ENCODE data around the gene MOAP1. TPM values are rescaled to one million over a fixed set of nuclear protein-coding genes. Genes with fewer than 3 reads are reported as not detected.

MOAP1 gene
- total and polyA plus RNA-seq, 2 donors from 2014 or later: 38.4 to 40.1 TPM

DNA sequence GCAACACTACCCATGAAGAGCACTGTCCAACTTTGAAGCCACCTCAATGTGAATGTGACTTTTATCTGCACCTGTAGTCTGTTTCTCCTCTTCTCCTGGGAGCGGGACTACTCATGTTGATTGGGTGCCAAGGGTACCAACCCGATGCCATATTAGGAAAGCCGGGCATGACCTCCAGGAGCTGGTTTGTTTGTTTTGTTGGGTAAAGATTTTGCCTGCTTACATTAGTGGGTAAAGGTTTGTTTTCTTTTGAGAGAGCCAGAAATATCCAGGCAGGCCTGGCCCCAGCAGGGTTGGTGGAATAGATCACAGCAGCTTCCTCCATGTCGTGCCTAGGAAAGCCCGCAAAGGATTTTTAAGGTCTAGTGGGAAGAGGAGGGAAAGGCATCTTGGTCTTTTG is 49.3 kb downstream of the MOAP1 start:
- H3K36me3 ChIP-seq (ENCODE audit: control insufficient read depth in 2 of 3, insufficient read depth in 3 of 3, low read length in 3 of 3): no peaks in the 10 kb centered on the region
- no peaks in the 10 kb centered on the region for H3K27me3 ChIP-seq (ENCODE audit: control insufficient read depth, insufficient read depth, low read length)
- DNase-seq: no peak
- H3K4me1 ChIP-seq (ENCODE audit: control insufficient read depth in 2 of 3, insufficient read depth in 2 of 3, low read depth in 1 of 3, low read length in 3 of 3): peaks cover 0 to 5% (median 2%) of the 10 kb centered on the region in 3 donors
- H3K4me3 ChIP-seq (ENCODE audit: low read length in 3 of 3): no peak overlapping the region
- H3K27ac ChIP-seq (ENCODE audit: low read depth in 2 of 2, low read length in 2 of 2): peak overlapping the region; percentile 22 to 37
- TF ChIP-seq, protein P1, sequence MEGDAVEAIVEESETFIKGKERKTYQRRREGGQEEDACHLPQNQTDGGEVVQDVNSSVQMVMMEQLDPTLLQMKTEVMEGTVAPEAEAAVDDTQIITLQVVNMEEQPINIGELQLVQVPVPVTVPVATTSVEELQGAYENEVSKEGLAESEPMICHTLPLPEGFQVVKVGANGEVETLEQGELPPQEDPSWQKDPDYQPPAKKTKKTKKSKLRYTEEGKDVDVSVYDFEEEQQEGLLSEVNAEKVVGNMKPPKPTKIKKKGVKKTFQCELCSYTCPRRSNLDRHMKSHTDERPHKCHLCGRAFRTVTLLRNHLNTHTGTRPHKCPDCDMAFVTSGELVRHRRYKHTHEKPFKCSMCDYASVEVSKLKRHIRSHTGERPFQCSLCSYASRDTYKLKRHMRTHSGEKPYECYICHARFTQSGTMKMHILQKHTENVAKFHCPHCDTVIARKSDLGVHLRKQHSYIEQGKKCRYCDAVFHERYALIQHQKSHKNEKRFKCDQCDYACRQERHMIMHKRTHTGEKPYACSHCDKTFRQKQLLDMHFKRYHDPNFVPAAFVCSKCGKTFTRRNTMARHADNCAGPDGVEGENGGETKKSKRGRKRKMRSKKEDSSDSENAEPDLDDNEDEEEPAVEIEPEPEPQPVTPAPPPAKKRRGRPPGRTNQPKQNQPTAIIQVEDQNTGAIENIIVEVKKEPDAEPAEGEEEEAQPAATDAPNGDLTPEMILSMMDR (IDR thresholded peaks at IDR 0.05; ENCODE audit: borderline replicate concordance, extremely low read depth, insufficient read depth): no peak
- no peak overlapping the region for H3K9ac ChIP-seq (ENCODE audit: low read length in 3 of 3)
- intact Hi-C loops (cut with DNase I): loop anchor here (10.0 kb wide), 1 partner anchor 181 kb away; no protein-coding TSS in a partner anchor
- H3K9me3 ChIP-seq (ENCODE audit: control insufficient read depth in 2 of 3, insufficient read depth in 1 of 3, low read length in 3 of 3): no peaks in the 10 kb centered on the region
- no peak for FAIRE-seq

DNA sequence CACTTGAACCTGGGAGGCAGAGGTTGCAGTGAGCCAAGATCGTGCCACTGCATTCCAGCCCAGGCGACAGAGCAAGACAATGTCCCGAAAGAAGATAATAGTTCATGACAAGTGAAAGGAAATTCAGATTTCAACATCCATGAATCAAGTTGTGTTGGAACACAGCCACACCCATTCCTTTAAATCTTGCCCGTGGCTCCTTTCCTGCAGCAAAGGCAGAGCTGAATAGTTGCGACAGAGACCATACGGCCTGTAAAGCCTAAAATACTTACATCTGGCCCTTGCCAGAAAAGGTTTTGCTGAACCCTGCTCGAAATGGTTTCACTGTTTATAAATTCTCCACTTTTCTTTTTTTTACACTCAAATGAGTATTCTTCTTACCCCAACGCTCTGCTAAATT is 51.2 kb downstream of the MOAP1 start:
- no peak for DNase-seq
- Histone ChIP-seq H3K36me3 (ENCODE audit: control insufficient read depth in 2 of 3, insufficient read depth in 3 of 3, low read length in 3 of 3) (no peaks in the 10 kb centered on the region), H3K4me3 (ENCODE audit: low read length in 3 of 3) (no peak overlapping the region), H3K27ac (ENCODE audit: low read depth in 2 of 2, low read length in 2 of 2) (no peak overlapping the region), H3K27me3 (ENCODE audit: control insufficient read depth, insufficient read depth, low read length) (no peaks in the 10 kb centered on the region), H3K9me3 (ENCODE audit: control insufficient read depth in 2 of 3, insufficient read depth in 1 of 3, low read length in 3 of 3) (no peaks in the 10 kb centered on the region), H3K4me1 (ENCODE audit: control insufficient read depth in 2 of 3, insufficient read depth in 2 of 3, low read depth in 1 of 3, low read length in 3 of 3) (peaks cover 0 to 5% (median 2%) of the 10 kb centered on the region in 3 donors), H3K9ac (ENCODE audit: low read length in 3 of 3) (no peak overlapping the region)
- FAIRE-seq: no peak
- TF ChIP-seq, protein P1 (IDR thresholded peaks at IDR 0.05; ENCODE audit: borderline replicate concordance, extremely low read depth, insufficient read depth): no peak
- intact Hi-C loops (cut with DNase I): loop anchor here (10.0 kb wide), 1 partner anchor 179 kb away; no protein-coding TSS in a partner anchor

DNA sequence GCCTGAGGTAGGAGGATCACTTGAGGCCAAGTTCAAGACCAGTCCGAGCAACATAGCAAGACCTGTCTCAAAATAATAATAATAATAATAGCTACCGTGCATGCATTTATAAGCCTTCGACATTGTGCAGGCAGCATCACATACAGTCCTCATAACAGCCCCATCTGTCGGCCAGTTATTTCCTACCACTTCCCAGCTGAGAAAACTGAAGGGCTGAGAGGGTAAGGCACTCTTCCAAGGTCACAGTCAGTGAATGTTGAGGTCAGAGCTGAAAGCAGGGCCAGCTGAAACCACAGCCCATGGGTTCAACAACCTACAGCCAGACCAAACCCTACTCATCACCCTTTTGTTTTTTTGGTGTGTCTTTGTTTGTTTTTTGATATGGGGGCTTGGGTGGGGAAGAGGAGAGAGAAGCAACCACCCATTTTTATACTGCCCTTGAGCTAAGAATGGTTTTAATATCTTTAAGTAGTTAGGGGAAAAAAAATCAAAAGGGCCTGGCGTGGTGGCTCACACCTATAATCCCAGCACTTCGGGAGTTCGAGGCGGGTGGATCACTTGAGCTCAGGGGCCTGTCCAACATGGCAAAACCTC is 52.1 kb downstream of the MOAP1 start:
- Histone ChIP-seq H3K27me3 (ENCODE audit: control insufficient read depth, insufficient read depth, low read length) (no peaks in the 10 kb centered on the region), H3K9me3 (ENCODE audit: control insufficient read depth in 2 of 3, insufficient read depth in 1 of 3, low read length in 3 of 3) (no peaks in the 10 kb centered on the region), H3K36me3 (ENCODE audit: control insufficient read depth in 2 of 3, insufficient read depth in 3 of 3, low read length in 3 of 3) (no peaks in the 10 kb centered on the region), H3K27ac (ENCODE audit: low read depth in 2 of 2, low read length in 2 of 2) (no peak overlapping the region), H3K4me1 (ENCODE audit: control insufficient read depth in 2 of 3, insufficient read depth in 2 of 3, low read depth in 1 of 3, low read length in 3 of 3) (peaks cover 0 to 2% (median 0%) of the 10 kb centered on the region in 3 donors), H3K9ac (ENCODE audit: low read length in 3 of 3) (no peak overlapping the region), H3K4me3 (ENCODE audit: low read length in 3 of 3) (no peak overlapping the region)
- intact Hi-C loops (cut with DNase I): loop anchor here (10.0 kb wide), 1 partner anchor 178 kb away; no protein-coding TSS in a partner anchor
- DNase-seq (peak in 1 of 5 donors; percentile 42), FAIRE-seq (no peak)
- TF ChIP-seq, protein P1 (IDR thresholded peaks at IDR 0.05; ENCODE audit: borderline replicate concordance, extremely low read depth, insufficient read depth): peak; percentile 50

Other genes with a start within 250 kb of the MOAP1 start
- 92.0 TPM for gene ITPK1, start 69.0 kb downstream of the MOAP1 start, total RNA-seq
- 43.6 TPM for gene ITPK1, start 69.0 kb downstream of the MOAP1 start, polyA plus RNA-seq (ENCODE audit: insufficient read depth, low read depth, low replicate concordance)
- 25.6 TPM for gene LYSET, start 420 bp upstream of the MOAP1 start, total RNA-seq
- 34.9 TPM for gene LYSET, start 420 bp upstream of the MOAP1 start, polyA plus RNA-seq (ENCODE audit: insufficient read depth, low read depth, low replicate concordance)
- gene GON7, start 22.2 kb upstream of the MOAP1 start, total RNA-seq: 12.3 TPM
- 35.3 TPM for gene GON7, start 22.2 kb upstream of the MOAP1 start, polyA plus RNA-seq (ENCODE audit: insufficient read depth, low read depth, low replicate concordance)
- gene UBR7, start 22.4 kb upstream of the MOAP1 start, total RNA-seq: 23.6 TPM
- gene UBR7, start 22.4 kb upstream of the MOAP1 start, polyA plus RNA-seq (ENCODE audit: insufficient read depth, low read depth, low replicate concordance): 14.3 TPM
- 78.2 TPM for gene BTBD7, start 148.1 kb upstream of the MOAP1 start, total RNA-seq
- gene BTBD7, start 148.1 kb upstream of the MOAP1 start, polyA plus RNA-seq (ENCODE audit: insufficient read depth, low read depth, low replicate concordance): 10.3 TPM
- not detected for gene COX8C, start 162.3 kb upstream of the MOAP1 start, total RNA-seq
- gene COX8C, start 162.3 kb upstream of the MOAP1 start, polyA plus RNA-seq (ENCODE audit: insufficient read depth, low read depth, low replicate concordance): not detected
- gene UNC79, start 246.0 kb upstream of the MOAP1 start, total RNA-seq: 0.79 TPM
- gene UNC79, start 246.0 kb upstream of the MOAP1 start, polyA plus RNA-seq (ENCODE audit: insufficient read depth, low read depth, low replicate concordance): 0.56 TPM